Osteocyte (in vitro differentiated cells): ENCODE results near the gene GULP1. TPM values are rescaled to one million over a fixed set of nuclear protein-coding genes. Genes with fewer than 3 reads are reported as not detected.

Experiments
- DNase-seq: peaks from one replicate; pipeline ENCODE4 v3.0.0; 2021; ENCODE audit warnings: mixed read lengths; ENCODE audit not compliant: unreplicated experiment; ENCODE audit errors: extremely low spot score
- H3K27ac Mint-ChIP-seq: one replicate; pipeline ENCODE4 v1.8.0; 2021; ENCODE audit warnings: mild to moderate bottlenecking, mixed read lengths; ENCODE audit not compliant: unreplicated experiment
- H3K27me3 Mint-ChIP-seq: one replicate; pipeline ENCODE4 v1.8.0; 2021; ENCODE audit warnings: mixed read lengths; ENCODE audit not compliant: unreplicated experiment
- H3K36me3 Mint-ChIP-seq: one replicate; pipeline ENCODE4 v1.8.0; 2021; ENCODE audit warnings: mixed read lengths; ENCODE audit not compliant: unreplicated experiment
- H3K4me1 Mint-ChIP-seq: one replicate; pipeline ENCODE4 v1.8.0; 2021; ENCODE audit warnings: mixed read lengths; ENCODE audit not compliant: unreplicated experiment
- H3K4me3 Mint-ChIP-seq: one replicate; pipeline ENCODE4 v1.8.0; 2021; ENCODE audit warnings: mild to moderate bottlenecking, moderate library complexity, mixed read lengths; ENCODE audit not compliant: unreplicated experiment
- H3K9me3 Mint-ChIP-seq: one replicate; pipeline ENCODE4 v1.8.0; 2021; ENCODE audit warnings: mixed read lengths; ENCODE audit not compliant: unreplicated experiment
- microRNA-seq: library from miRNA; unstranded; fragments of <30 nt; microRNA quantifications from one replicate; pipeline ENCODE4 v1.1.0, GENCODE V29; 2020; ENCODE audit not compliant: unreplicated experiment
- total RNA-seq: library from RNA; stranded (reverse); gene quantifications from 2 replicates; pipeline ENCODE4 v1.2.1, GENCODE V29; 2021
- TF ChIP-seq, protein P1 (sequence below): fragments of 200-600 bp; sonication (generic); IDR thresholded peaks from 2 replicates; pipeline ENCODE4 v1.5.0; 2021; ENCODE audit warnings: antibody characterized with exemption, mild to moderate bottlenecking, moderate library complexity

The GULP1 gene
- total RNA-seq, 1 donor from 2014 or later: 36.7 TPM

DNA sequence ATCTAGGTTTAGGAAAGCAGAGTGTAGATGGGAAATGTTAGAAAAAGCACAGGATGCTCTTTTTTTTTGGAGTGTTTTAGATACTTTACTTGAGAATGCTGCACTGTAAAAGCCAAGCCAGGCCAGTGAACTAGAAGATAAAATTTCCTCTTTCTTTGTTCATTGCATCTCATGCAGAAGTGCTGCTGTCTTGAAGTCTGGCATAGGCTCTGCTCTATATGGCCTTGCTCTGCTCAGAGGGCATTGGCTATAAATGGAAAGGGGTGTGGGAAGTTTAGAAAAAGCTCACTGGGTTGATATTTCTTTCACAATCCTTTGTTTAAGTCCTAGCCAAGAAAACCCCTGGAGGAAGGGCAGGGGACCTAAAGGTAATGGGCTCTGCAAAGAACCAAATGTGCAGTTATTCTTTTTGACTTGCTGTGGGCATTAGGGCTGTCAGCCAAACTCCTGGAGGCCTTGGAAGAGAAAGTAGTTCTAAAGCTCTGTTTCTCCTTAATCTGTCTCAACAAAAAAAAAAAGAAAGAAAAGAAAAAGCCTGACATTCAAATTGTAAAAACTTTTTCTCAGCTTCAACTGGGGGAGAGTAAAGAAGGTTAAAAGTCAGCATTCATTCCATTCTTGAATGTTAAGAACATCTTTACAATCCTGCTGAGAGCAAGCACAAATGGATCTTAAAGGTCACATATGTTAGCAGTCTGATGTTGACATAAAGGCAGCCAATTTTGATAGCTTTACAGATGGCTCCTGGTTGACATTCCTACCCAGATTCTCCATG, 338.3 kb downstream of the GULP1 start:
- TF ChIP-seq, protein P1, sequence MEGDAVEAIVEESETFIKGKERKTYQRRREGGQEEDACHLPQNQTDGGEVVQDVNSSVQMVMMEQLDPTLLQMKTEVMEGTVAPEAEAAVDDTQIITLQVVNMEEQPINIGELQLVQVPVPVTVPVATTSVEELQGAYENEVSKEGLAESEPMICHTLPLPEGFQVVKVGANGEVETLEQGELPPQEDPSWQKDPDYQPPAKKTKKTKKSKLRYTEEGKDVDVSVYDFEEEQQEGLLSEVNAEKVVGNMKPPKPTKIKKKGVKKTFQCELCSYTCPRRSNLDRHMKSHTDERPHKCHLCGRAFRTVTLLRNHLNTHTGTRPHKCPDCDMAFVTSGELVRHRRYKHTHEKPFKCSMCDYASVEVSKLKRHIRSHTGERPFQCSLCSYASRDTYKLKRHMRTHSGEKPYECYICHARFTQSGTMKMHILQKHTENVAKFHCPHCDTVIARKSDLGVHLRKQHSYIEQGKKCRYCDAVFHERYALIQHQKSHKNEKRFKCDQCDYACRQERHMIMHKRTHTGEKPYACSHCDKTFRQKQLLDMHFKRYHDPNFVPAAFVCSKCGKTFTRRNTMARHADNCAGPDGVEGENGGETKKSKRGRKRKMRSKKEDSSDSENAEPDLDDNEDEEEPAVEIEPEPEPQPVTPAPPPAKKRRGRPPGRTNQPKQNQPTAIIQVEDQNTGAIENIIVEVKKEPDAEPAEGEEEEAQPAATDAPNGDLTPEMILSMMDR: no peak
- no peak for DNase-seq
- Mint-ChIP-seq H3K27ac (peak overlapping the region; percentile 97), H3K4me1 (peaks cover 56% of the 10 kb centered on the region), H3K9me3 (no peaks in the 10 kb centered on the region), H3K27me3 (no peaks in the 10 kb centered on the region), H3K4me3 (peak overlapping the region; percentile 2), H3K36me3 (no peaks in the 10 kb centered on the region)

DNA sequence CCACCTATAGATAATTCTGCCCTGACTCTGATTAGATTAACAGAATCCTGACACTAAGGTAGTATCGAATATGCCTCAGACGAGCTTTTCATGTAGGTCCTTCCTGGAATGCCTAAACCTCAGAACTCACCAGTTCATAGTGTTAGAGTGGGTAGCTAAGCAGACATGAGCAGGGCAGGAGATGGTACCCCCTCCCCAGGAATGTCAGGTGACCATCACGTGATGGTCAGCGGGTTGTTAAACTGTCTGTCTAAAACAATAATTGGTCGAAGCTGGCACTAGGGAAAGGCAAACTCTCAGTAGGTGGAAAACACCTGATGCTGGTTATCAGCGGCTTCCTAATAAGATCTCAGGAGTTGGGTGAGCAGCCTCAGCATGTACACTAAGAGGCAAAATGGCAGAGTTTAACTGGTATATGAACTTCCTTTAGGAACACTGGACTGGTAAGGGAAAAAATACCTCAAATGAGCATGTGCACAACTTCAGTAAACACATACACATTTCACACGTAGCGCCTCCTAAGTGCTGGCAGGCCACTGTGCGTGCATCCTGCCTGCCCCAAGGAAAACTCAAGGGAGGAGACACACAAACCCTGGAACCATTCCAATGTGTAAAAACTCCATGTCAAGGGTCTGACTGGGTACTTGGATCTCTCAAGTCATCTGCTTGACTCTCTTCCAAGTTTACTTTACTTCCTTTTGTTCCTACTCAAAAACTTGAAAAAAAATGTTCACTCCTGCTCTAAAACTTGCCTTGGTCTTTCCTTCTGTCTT, 339.5 kb downstream of the GULP1 start:
- H3K4me3 Mint-ChIP-seq: no peak overlapping the region
- H3K9me3 Mint-ChIP-seq: no peaks in the 10 kb centered on the region
- TF ChIP-seq, protein P1: no peak
- no peaks in the 10 kb centered on the region for H3K36me3 Mint-ChIP-seq
- no peaks in the 10 kb centered on the region for H3K27me3 Mint-ChIP-seq
- peak overlapping the region; percentile 97 for H3K27ac Mint-ChIP-seq
- peaks cover 53% of the 10 kb centered on the region for H3K4me1 Mint-ChIP-seq
- DNase-seq: no peak

DNA sequence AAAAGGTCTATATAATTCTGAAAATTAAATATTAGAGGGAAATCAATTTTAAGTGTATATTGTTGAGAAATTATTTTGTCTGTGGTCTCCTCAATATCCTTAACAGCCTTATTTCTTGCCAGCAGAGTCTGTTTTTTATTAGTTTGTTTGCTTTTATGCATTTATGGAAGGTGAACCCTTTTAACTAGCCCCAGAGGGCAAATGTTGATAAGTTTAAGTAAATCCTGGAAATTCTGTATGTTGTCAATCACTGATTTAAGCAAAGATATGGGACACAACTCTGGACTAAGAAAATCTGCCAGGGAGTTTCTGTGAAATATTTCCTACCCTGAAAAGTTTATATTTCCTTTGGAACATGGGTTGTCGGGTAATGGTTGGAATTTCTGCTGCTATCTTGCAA, 343.0 kb downstream of the GULP1 start:
- peaks cover 32% of the 10 kb centered on the region for H3K4me1 Mint-ChIP-seq
- no peak overlapping the region for H3K4me3 Mint-ChIP-seq
- H3K27ac Mint-ChIP-seq: no peak overlapping the region
- H3K27me3 Mint-ChIP-seq: no peaks in the 10 kb centered on the region
- H3K36me3 Mint-ChIP-seq: no peaks in the 10 kb centered on the region
- DNase-seq: no peak
- no peaks in the 10 kb centered on the region for H3K9me3 Mint-ChIP-seq
- TF ChIP-seq, protein P1: no peak

Small RNA genes within 50 kb of the gene (microRNA-seq; reads per million reads assigned to microRNA genes)
- 15.3 reads per million, percentile 24 among the genes with 10 or more reads in this experiment for gene MIR561
